ENCODE measurements around the gene AQP12A.

AQP12A gene

GRCh38 chr2:240711701-240712100, 20.0 kb downstream of the AQP12A start:
- DNase-seq = no peak

GRCh38 chr2:240712121-240712520, 20.5 kb downstream of the AQP12A start:
- no peak for DNase-seq

DNA sequence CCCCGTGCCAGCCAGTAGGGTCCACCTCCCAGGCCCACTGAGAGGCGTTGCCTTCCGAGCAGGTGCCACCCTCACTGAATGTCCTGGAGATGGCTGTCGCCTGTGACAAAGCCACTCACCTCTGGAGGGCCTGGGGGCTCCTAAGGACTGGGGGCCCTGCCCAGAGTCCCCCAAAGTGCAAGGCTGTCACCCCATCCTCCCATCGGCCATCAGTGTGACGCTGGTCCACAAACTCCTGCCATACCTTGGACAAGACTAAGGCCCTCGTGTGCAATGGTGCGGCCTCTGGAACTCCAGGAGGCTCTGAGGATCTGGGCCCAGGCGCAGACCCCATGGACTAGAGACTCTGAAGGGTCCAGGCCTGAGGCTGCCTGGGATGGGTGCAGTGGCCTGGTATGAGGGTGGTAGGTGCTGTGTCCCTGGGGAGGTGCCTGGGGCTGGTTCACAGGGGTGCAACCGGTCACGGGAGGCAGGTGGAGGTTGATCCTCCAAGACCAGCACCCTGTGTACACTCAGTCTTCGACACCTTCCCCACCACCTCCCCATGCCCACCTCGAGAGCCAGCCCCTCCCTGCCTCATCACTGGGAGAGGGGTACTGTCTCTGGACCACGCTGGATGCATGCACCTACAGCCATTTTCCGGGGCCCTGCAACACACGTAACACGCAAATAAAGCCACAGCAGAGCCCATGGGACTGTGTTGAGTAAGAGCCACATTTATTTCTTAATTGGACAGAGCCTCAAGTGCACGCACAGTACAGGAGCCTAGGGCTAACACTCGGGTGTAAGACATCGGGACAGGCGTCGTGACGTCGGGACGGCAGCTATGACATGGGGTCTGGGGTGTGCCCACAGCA, 21.6 kb downstream of the AQP12A start:
- no peak for DNase-seq

- no peak for DNase-seq
Measured at GRCh38 chr2:240713928-240714746, 22.5 kb downstream of the AQP12A start.

- DNase-seq = no peak
Measured at GRCh38 chr2:240714747-240715725, 23.4 kb downstream of the AQP12A start.

DNA sequence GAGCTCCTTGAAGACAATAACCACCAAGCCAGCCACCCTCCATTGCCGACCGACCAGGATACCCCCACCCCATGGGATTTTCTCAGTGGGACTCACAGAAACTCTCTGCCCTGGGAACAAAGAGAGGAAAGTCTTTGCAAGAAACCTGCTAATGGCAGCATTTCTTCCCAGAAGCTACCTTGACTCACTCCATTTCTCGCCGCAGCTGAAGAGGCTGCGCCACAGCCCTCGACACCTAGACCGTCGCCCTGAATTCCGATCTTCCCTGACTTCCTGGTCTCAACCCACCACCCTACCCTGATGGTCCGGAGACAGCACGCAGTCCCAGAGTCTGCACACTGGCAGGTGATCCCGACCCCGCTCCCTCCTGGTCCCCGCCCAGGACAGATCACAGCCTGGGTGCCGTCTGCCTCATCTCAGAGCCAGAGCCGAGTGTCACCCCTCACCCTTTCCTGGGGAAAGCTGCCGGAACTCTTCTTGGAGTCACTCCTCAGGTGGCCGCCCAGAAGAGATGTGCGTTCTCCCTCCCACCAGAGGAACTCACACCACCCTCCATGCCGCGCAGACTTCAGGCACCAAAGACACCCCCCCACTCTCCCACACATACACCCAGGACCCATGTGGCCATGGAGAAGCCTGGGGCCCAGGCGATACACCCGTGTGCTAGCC, 24.6 kb downstream of the AQP12A start:
- no peak for DNase-seq

DNA sequence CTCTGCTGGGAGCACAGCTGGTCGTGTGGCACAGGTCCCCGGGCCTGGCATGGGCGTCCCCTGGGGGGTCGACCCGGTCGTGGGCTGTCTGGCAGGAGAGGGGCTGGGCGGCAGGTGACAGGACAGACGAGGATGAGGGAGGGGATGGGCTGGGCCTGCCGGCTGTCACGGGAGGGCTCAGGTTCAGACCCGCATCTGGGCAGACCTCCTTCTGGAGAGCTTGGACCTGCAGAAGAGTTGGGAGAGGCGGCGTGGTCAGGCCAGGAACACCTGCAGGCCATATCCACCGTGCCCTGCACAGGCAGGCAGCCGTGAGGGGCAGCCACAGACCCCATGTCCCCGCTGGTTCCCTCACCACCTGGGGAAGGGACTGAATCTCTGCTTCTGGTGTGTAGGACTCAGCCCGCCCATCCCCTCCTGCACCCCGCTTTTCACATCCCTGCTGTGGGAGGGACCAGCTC, 25.5 kb downstream of the AQP12A start:
- no peak for DNase-seq

DNA sequence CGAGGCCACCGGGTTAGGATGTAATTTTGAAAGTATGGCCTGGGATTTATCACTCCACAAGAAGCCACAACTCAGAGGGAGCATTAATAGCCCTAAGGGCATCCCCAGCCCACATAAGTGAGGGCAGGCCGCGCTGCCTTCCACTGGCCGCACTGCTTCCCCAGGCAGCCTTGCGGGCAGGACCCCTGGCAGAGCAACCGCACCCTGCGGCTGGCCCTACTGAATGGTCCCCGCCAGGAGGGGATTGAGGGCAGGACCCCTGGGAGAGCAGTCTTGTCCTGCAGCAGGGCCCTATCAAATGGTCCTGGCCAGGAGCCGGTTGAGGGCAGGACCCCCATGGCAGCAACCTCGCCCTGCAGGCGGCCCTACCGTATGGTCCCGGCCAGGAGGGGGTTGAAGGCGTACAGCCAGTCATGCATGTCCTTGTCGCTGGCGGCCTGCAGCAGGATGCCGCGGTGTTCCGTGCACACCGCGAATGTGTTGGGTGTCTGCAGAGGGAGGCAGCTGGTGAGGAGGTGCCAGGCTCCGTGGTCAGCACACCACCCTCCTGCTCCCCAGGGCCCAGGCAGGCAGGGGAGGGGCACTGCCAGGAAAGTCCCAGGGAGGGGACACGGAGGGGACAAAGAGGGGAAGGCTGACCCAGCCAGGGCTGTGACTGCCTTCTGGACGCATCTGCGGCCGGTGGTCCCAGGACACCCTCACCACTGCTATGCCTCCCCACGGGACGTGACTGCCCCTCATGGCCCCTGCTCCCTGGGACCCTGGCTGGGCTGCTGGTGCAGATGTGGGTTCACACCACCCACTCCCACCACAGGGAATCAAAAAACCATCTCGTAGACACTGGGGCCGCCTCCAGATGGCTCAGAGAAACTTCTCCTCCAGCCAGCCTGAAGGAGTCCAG, 26.3 kb downstream of the AQP12A start:
- no peak for DNase-seq

DNA sequence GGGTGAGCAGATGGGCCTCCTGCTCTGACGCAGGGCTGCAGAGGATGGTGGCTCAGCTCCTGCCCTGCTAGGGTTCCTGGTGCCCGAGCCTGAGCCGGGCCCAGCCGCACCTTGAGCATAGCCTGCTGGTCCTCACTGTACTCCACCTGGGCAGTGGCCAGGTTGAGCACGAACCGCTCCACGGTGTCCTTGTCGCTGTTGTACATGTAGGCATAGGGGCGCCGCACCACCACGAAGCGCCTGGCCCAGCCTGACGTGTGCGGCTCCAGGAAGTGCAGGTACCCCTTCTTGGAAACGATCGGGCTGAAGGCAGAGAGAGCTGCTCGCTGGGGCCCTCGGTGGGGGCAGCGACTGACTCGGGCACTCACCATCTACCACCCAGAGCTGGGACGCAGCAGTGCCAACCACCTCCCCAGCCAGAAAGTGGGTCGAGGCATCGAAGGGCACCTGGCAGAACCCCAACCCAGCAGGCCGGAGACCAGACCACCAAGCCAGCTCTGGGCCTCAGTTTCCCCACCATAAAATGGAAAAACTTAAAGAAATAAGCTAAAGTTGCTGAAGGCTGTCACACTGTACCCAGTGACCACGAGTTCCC, 27.3 kb downstream of the AQP12A start:
- DNase-seq = no peak

- no peak for DNase-seq
Measured at GRCh38 chr2:240719676-240720545, 28.2 kb downstream of the AQP12A start.

GRCh38 chr2:240720686-240721595, 29.3 kb downstream of the AQP12A start:
- no peak for DNase-seq

- no peak for DNase-seq
Measured at GRCh38 chr2:240721596-240722180, 30.0 kb downstream of the AQP12A start.

GRCh38 chr2:240722376-240722775, 30.7 kb downstream of the AQP12A start:
- no peak for DNase-seq

DNA sequence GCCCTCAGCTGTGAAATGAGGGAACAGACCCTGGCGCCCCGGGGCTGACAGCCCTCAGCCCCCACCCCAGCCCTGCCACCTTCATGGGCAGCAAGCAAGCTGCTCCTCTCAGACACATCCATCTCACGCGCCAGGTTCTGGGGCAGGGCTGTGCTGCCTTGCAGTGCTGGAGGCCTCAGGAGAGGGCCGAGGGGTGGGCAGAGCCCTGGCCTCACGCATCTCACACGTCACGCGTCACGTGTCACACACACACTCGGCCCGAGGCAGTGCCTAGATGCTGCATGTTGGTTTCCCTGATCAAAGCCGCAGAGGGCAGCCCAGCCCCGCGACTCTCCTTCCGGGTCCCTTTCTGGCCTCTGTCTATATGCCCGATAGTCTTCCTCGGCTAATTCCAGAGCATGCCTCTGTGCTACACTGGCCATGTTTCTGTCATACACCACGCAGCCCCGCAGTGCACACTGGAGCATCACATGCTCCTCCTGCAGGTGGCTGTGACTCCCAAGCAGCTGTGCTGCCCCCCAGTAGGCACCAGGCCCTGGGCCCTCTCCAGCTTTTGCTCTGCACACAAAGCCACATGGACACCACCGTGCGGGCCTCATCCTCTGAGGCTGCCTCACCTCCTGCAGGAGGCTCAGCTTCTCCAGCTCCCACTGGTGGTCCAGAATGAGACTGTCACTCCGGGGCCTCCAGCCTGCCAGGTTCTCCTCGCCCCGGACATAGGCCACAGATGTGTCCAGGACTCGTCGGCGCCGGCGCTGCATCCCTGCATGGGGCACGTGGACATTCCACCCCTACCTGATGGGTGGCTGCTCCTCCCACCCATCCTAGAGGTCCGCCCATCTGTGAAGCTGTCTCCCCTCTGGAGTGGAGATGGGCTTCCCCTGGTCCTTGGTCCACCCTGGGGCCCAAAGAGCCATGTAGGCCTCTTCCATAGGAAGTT, 31.4 kb downstream of the AQP12A start:
- no peak for DNase-seq

DNA sequence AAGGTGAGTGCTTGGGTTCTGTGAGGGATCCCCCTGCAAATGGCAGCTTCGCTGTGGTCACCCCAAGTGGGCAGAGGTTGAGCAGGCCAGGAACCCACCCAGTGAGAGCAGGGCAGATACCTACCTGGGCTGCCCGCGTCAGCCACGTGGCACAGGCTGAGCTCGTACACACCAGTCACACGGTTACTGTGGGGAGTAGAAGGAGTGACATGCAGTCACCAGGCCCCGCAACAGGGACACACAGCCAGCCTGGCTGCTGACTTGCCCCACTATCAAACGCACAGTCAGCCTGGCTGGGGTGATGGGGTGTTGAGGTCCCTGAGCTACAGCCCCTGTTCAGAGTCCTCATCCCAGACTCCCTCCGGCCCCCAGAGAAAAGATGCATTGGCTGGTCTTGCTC, 32.2 kb downstream of the AQP12A start:
- DNase-seq = no peak

- DNase-seq = no peak
Measured at GRCh38 chr2:240724431-240724830, 32.8 kb downstream of the AQP12A start.

DNA sequence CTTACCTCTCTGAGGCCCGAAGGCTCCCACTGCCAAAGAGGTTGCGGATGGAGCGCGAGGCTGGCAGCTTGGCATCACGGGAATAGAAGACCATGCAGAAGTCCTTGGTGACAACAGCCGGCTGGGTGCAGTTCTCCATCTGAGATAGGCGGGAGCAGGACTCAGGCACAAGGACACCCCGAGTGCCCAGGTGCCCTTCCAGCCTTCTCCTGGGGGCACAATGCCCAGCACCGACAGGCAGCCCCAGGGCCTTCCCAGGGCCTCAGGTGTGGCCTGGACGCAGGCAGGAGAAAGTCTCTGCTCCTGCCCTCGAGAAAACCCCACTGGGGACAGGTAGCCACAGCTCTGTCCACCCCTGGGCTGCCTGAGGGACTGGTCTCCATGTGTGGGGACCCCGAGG, 33.6 kb downstream of the AQP12A start:
- DNase-seq = no peak
